Right lobe of liver (tissue), 6 donors: Measurements from ENCODE around the gene SCFD2. TPM values are rescaled to one million over a fixed set of nuclear protein-coding genes. Genes with fewer than 3 reads are reported as not detected.
"Not testable (repeated sequence)": the region's sequence is repeated elsewhere in the genome, so short reads cannot be mapped to it uniquely, and the experiment has no call there.

ENCODE experiments used
- ATAC-seq, 4 donors: fragments of 200-7000 bp; cut with Tn5 transposase; one replicate each; pipeline ENCODE4 v1.9.1; 2020; ENCODE audit warnings: mild to moderate bottlenecking in 4 of 4, moderate library complexity in 4 of 4
- DNase-seq, 3 donors: peaks; one replicate each; pipeline ENCODE4 v3.0.0-alpha.2; 2020
- H3K27ac ChIP-seq, 3 donors: fragments of 200-600 bp; one replicate each; pipeline ENCODE4 v1.8.0; 2022
- H3K27me3 ChIP-seq, 2 donors: fragments of 200-600 bp; one replicate each; pipeline ENCODE4 v1.8.0; 2022
- H3K36me3 ChIP-seq, 4 donors: fragments of 200-600 bp; sonication (generic) in 1 of 4; one replicate each; pipeline versions ENCODE4 v1.5.1 to v1.8.0; 2017 to 2022; ENCODE audit warnings: control low read depth in 1 of 4
- H3K4me1 ChIP-seq, 4 donors: fragments of 200-600 bp; sonication (generic) in 1 of 4; one replicate each; pipeline versions ENCODE4 v1.5.1 to v1.8.0; 2017 to 2022; ENCODE audit warnings: control low read depth in 1 of 4
- H3K4me3 ChIP-seq, 3 donors: fragments of 200-600 bp; one replicate each; pipeline ENCODE4 v1.8.0; 2022
- H3K9me3 ChIP-seq, 4 donors: fragments of 200-600 bp; sonication (generic) in 1 of 4; one replicate each; pipeline versions ENCODE4 v1.5.1 to v1.8.0; 2017 to 2022; ENCODE audit warnings: control low read depth in 1 of 4
- POLR2A ChIP-seq: fragments of 450-650 bp; IDR thresholded peaks from one replicate; pipeline ENCODE4 v1.6.1; 2017; ENCODE audit warnings: antibody characterized with exemption, mild to moderate bottlenecking
- WGBS: methylation state at CpG from one replicate; pipeline ENCODE4 v1.1.6; 2018; ENCODE audit warnings: low coverage, low lambda C conversion rate; ENCODE audit not compliant: insufficient coverage; ENCODE audit errors: missing lambda C conversion rate; 5-methylcytosine and 5-hydroxymethylcytosine counted together
- intact Hi-C, 2 donors: fragments of 100-400 bp; cut with DNase I; formaldehyde crosslinking; loops; one replicate each; pipeline versions ENCODE4 v1.11.2 to v1.14.1; 2022
- total RNA-seq, 6 experiments: library from RNA; depleted of rRNA in 2 of 6; stranded (reverse); fragments of >200 nt in 2 of 6; fragmentation: NEBNext Ultra II Directional in 3 of 6; extraction: Animal tissue kit (Norgen Biotek cat#: 25700) in 3 of 6; gene quantifications; one replicate each; pipeline versions ENCODE4 v1.1.0 to v1.2.4, GENCODE V29; 2016 to 2023
- TF ChIP-seq, protein P1 (sequence below), 4 donors: fragments of 200-600 bp in 3 of 4; fragments of 450-650 bp in 1 of 4; IDR thresholded peaks; one replicate each; pipeline versions ENCODE4 v1.5.1 to v1.8.0; 2016 to 2022; ENCODE audit warnings: antibody characterized with exemption in 4 of 4, mild to moderate bottlenecking in 2 of 4
- donor health status: DM: no; HTN: yes; CAD: no.
- donor health status: DM: no; HTN: no; CAD: no.
- donor health status: DM: no; HTN: no; CAD: no.
- donor health status: DM: no; HTN: yes; CAD: no.
- donor health status: DM: no; HTN: yes; CAD: no.

The SCFD2 gene
- total RNA-seq, 6 experiments from 2014 or later, result 7.6 to 17.1 (median 10.3) TPM

DNA sequence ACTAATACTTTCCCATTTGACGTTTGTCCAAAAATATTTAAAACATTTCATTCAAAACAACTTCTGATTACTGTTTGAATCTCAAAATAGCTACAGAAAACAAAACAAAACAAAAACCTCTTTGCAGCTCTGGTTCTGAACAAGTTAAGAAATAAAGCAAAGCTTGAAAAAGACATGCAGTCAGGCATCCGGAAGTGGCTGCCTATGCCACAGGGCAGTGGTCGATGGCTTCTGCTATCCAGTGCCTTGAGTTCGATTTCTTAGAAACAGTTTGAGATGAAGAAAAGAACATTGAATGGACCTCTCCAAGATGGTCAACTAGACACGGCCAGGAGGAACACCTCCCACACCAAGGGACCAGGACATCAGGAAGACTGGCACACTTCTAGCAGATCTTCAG is 125.3 kb downstream of the SCFD2 start:
- Histone ChIP-seq H3K36me3 (no peaks in the 10 kb centered on the region), H3K27me3 (no peaks in the 10 kb centered on the region), H3K27ac (no peak overlapping the region), H3K9me3 (peaks cover 0 to 4% (median 0%) of the 10 kb centered on the region in 4 donors), H3K4me1 (no peaks in the 10 kb centered on the region), H3K4me3 (no peak overlapping the region)
- ATAC-seq, result no peak
- WGBS, result 72% methylated on average over 5 of the region's 5 CpGs
- TF ChIP-seq POLR2A, result no peak
- TF ChIP-seq, protein P1, sequence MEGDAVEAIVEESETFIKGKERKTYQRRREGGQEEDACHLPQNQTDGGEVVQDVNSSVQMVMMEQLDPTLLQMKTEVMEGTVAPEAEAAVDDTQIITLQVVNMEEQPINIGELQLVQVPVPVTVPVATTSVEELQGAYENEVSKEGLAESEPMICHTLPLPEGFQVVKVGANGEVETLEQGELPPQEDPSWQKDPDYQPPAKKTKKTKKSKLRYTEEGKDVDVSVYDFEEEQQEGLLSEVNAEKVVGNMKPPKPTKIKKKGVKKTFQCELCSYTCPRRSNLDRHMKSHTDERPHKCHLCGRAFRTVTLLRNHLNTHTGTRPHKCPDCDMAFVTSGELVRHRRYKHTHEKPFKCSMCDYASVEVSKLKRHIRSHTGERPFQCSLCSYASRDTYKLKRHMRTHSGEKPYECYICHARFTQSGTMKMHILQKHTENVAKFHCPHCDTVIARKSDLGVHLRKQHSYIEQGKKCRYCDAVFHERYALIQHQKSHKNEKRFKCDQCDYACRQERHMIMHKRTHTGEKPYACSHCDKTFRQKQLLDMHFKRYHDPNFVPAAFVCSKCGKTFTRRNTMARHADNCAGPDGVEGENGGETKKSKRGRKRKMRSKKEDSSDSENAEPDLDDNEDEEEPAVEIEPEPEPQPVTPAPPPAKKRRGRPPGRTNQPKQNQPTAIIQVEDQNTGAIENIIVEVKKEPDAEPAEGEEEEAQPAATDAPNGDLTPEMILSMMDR (IDR thresholded peaks at IDR 0.05), result no peak
- no peak for DNase-seq
- intact Hi-C loops, result no loop called here

DNA sequence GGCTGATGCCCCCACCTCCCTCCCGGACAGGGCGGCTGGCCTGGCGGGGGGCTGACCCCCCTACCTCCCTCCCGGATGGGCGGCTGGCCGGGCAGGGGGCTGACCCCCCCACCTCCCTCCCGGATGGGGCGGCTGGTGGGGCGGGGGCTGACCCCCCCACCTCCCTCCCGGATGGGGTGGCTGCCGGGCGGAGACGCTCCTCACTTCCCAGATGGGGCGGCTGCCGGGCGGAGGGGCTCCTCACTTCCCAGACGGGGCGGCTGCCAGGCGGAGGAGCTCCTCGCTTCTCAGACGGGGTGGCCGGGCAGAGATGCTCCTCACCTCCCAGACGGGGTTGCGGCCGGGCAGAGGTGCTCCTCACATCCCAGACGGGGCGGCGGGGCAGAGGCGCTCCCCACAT is 127.5 kb downstream of the SCFD2 start:
- intact Hi-C loops, H3K36me3 ChIP-seq, H3K4me3 ChIP-seq, ATAC-seq, H3K27me3 ChIP-seq, DNase-seq, H3K27ac ChIP-seq, H3K9me3 ChIP-seq, H3K4me1 ChIP-seq: not testable (repeated sequence)
- WGBS, result no CpG with 5 or more reads among the region's 29 CpGs

DNA sequence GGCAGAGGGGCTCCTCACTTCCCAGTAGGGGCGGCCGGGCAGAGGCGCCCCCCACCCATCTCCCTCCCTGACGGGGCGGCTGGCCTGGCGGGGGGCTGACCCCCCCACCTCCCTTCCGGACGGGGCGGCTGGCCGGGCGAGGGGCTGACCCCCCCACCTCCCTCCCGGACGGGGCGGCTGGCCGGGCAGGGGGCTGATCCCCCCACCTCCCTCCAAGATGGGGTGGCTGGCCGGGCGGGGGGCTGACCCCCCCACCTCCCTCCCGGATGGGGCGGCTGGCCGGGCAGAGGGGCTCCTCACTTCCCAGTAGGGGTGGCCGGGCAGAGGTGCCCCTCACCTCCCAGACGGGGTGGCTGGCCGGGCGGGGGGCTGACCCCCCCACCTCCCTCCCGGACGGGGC is 128.1 kb downstream of the SCFD2 start:
- H3K27ac ChIP-seq, H3K4me3 ChIP-seq, H3K9me3 ChIP-seq, DNase-seq, ATAC-seq, H3K27me3 ChIP-seq, H3K4me1 ChIP-seq, intact Hi-C loops, H3K36me3 ChIP-seq: not testable (repeated sequence)
- no CpG with 5 or more reads among the region's 26 CpGs for WGBS

DNA sequence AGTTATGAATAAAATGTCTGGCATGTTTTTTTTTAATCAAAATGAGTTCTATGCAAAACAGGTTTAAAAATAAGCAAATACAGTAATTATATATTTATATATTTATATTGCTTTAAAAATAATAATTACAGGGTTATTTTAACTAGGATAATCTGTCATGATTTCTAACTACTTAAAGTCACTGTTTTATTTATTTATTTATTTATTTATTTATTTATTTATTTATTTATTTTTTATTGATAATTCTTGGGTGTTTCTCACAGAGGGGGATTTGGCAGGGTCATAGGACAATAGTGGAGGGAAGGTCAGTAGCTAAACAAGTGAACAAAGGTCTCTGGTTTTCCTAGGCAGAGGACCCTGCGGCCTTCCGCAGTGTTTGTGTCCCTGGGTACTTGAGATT is 129.2 kb downstream of the SCFD2 start:
- H3K9me3 ChIP-seq, H3K27ac ChIP-seq, DNase-seq, intact Hi-C loops, H3K4me1 ChIP-seq, H3K4me3 ChIP-seq, H3K36me3 ChIP-seq, ATAC-seq, H3K27me3 ChIP-seq: not testable (repeated sequence)
- WGBS, result no CpG with 5 or more reads among the region's 2 CpGs

DNA sequence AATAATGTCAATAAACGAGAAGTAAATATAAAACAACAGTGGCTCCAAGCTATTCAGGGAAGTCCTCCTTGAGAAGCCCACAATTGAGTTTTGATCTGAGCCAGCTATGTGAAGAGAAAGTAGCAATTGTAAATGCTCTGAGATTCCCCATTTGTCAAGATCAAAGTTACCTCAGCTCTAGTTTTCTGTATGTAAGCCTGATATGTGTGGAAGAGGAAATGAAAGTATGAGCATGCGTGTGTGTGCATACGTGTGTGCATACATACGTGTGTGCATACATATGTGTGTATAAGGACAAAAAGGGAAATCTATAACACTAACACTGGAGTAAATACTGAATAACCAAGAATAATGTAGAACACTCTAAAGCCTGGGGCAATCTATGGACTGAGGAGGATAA is 130.3 kb downstream of the SCFD2 start:
- Histone ChIP-seq H3K4me3 (no peak overlapping the region), H3K27me3 (no peaks in the 10 kb centered on the region), H3K4me1 (peaks cover 0 to 5% (median 0%) of the 10 kb centered on the region in 4 donors), H3K9me3 (no peaks in the 10 kb centered on the region), H3K36me3 (no peaks in the 10 kb centered on the region), H3K27ac (no peak overlapping the region)
- DNase-seq (no peak), ATAC-seq (no peak)
- WGBS, result 83% methylated on average over 4 of the region's 4 CpGs
- TF ChIP-seq, protein P1 (IDR thresholded peaks at IDR 0.05), result no peak
- TF ChIP-seq POLR2A, result no peak
- intact Hi-C loops, result no loop called here

DNA sequence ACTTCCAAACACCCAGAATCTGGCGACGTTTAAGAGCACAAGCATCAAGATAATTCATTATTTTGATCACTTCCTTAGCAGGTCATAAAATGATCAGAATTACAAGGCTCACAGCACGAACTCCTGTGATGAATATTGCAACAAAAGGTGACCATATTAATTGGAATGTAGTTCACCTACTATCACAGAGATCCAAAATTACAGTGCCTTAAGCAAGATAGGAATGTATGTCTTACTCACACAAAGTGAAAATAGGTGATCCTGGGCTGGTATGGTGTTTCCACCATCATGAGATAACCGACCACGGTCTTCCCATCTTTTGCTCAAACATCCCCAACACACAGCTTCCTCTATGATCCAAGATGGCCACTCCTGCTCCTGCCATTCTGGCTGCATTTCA is 131.2 kb downstream of the SCFD2 start:
- no peak overlapping the region for H3K27ac ChIP-seq
- no peaks in the 10 kb centered on the region for H3K36me3 ChIP-seq
- peaks cover 0 to 5% (median 0%) of the 10 kb centered on the region in 4 donors for H3K4me1 ChIP-seq
- H3K27me3 ChIP-seq, result no peaks in the 10 kb centered on the region
- 99% methylated on average over 5 of the region's 5 CpGs for WGBS
- DNase-seq (no peak), ATAC-seq (no peak)
- intact Hi-C loops, result no loop called here
- no peak for TF ChIP-seq POLR2A
- H3K9me3 ChIP-seq, result no peaks in the 10 kb centered on the region
- no peak overlapping the region for H3K4me3 ChIP-seq

DNA sequence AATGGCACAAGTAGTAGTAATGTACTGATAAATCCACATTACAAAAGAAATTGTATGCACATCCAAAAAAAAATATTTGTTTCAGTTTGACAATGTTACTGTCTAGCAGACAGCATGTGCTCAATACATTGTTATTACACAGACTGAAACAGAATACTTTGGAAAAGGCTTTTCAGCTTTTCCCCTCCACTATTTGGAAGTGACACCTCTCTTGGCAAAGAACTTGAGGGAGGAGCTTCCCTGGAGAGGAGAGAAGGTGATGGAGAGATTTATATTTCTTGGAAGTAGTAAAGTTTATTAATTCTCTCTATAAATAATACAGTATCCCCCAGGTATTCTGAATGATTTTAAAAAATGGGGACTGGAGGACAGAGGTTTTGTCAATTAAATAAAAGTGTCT is 131.8 kb downstream of the SCFD2 start:
- H3K4me3 ChIP-seq, result no peak overlapping the region
- no peaks in the 10 kb centered on the region for H3K27me3 ChIP-seq
- H3K36me3 ChIP-seq, result no peaks in the 10 kb centered on the region
- no peak overlapping the region for H3K27ac ChIP-seq
- ATAC-seq, result no peak
- H3K4me1 ChIP-seq, result peaks cover 0 to 5% (median 0%) of the 10 kb centered on the region in 4 donors
- TF ChIP-seq, protein P1 (IDR thresholded peaks at IDR 0.05), result no peak
- no peak for TF ChIP-seq POLR2A
- no peak for DNase-seq
- H3K9me3 ChIP-seq, result no peaks in the 10 kb centered on the region
- intact Hi-C loops, result no loop called here
